Kidney glomerular epithelial cell (primary cell): Measurements from ENCODE around the gene GPX4.
A peak's percentile ranks its signal among the peaks of the same experiment; 100 is the strongest.

ENCODE experiments used
- DNase-seq: peaks from one replicate; lab custom pipeline; 2025; lab: John Stamatoyannopoulos, UW

The GPX4 gene

GRCh38 chr19:1084024-1084868 lies 19.5 kb upstream of the GPX4 start:
- no peak for DNase-seq

GRCh38 chr19:1085053-1085658 lies 18.6 kb upstream of the GPX4 start:
- no peak for DNase-seq

GRCh38 chr19:1085676-1086442 lies 17.9 kb upstream of the GPX4 start:
- DNase-seq: no peak

GRCh38 chr19:1086613-1087012 lies 17.2 kb upstream of the GPX4 start:
- no peak for DNase-seq

GRCh38 chr19:1087813-1088415 lies 15.9 kb upstream of the GPX4 start:
- DNase-seq: no peak

GRCh38 chr19:1088416-1089010 lies 15.3 kb upstream of the GPX4 start:
- DNase-seq: no peak

GRCh38 chr19:1089126-1089771 lies 14.5 kb upstream of the GPX4 start:
- no peak for DNase-seq

GRCh38 chr19:1089891-1090290 lies 13.9 kb upstream of the GPX4 start:
- DNase-seq: no peak

GRCh38 chr19:1090731-1091543 lies 12.9 kb upstream of the GPX4 start:
- DNase-seq: no peak

GRCh38 chr19:1091544-1092175 lies 12.1 kb upstream of the GPX4 start:
- DNase-seq: no peak

GRCh38 chr19:1093330-1093729 lies 10.5 kb upstream of the GPX4 start:
- DNase-seq: no peak

GRCh38 chr19:1093811-1094553 lies 9.8 kb upstream of the GPX4 start:
- no peak for DNase-seq

- no peak for DNase-seq
Observed at GRCh38 chr19:1094655-1094977, 9.2 kb upstream of the GPX4 start.

- DNase-seq: peak; percentile 94
Observed at GRCh38 chr19:1094978-1095701, 8.7 kb upstream of the GPX4 start, which contains the start of gene POLR2E. Gene POLR2E, minus strand, starts transcription at chr19:1095375. Its CDS starts 60 bp downstream, at chr19:1095315.

GRCh38 chr19:1097810-1098176 lies 6.0 kb upstream of the GPX4 start:
- DNase-seq: no peak

GRCh38 chr19:1098177-1099051 lies 5.4 kb upstream of the GPX4 start:
- no peak for DNase-seq

- no peak for DNase-seq
Observed at GRCh38 chr19:1101337-1101698, 2.5 kb upstream of the GPX4 start.
